Heart right ventricle (tissue), 16 donors: ENCODE results near the gene MDM2. TPM values are rescaled to one million over a fixed set of nuclear protein-coding genes. Genes with fewer than 3 reads are reported as not detected.

Experiments
- ATAC-seq, 8 donors: fragments of 200-7000 bp; cut with Tn5 transposase; one replicate each; pipeline ENCODE4 v1.9.1; 2020; ENCODE audit warnings: mild to moderate bottlenecking in 8 of 8, moderate library complexity in 8 of 8, moderate number of reproducible peaks in 1 of 8
- DNase-seq, 2 donors: peaks; one replicate each; pipeline ENCODE4 v3.0.0-alpha.2; 2020
- H3K27ac ChIP-seq, 10 donors: fragments of 200-600 bp; sonication (generic) in 2 of 10; one replicate each; pipeline versions ENCODE4 v1.5.0 to v1.8.0; 2020 to 2022; ENCODE audit warnings: mild to moderate bottlenecking in 3 of 10
- H3K27me3 ChIP-seq, 7 donors: fragments of 200-600 bp; one replicate each; pipeline ENCODE4 v1.8.0; 2021 to 2022; ENCODE audit warnings: mild to moderate bottlenecking in 2 of 7
- H3K36me3 ChIP-seq, 9 donors: fragments of 200-600 bp; sonication (generic) in 1 of 9; one replicate each; pipeline versions ENCODE4 v1.5.0 to v1.8.0; 2020 to 2022; ENCODE audit warnings: mild to moderate bottlenecking in 2 of 9
- H3K4me1 ChIP-seq, 9 donors: fragments of 200-600 bp; sonication (generic) in 1 of 9; one replicate each; pipeline versions ENCODE4 v1.5.0 to v1.8.0; 2020 to 2022; ENCODE audit warnings: mild to moderate bottlenecking in 4 of 9
- H3K4me3 ChIP-seq, 10 donors: fragments of 200-600 bp; sonication (generic) in 2 of 10; one replicate each; pipeline versions ENCODE4 v1.5.0 to v1.8.0; 2020 to 2022; ENCODE audit warnings: mild to moderate bottlenecking in 7 of 10, moderate library complexity in 2 of 10
- H3K9me3 ChIP-seq, 11 donors: fragments of 200-600 bp in 10 of 11; sonication (generic) in 2 of 11; one replicate each; pipeline versions ENCODE4 v1.5.0 to v1.8.0; 2013 to 2022; ENCODE audit warnings: mild to moderate bottlenecking in 2 of 11, control low read depth in 1 of 11, moderate library complexity in 1 of 11
- WGBS, 2 donors: extraction: QIAGEN DNeasy Blood & Tissue Kit; methylation state at CpG; one replicate each; pipeline ENCODE4 v1.1.7; 2013; ENCODE audit warnings: inconsistent platforms in 1 of 2; 5-methylcytosine and 5-hydroxymethylcytosine counted together
- intact Hi-C, 10 donors: fragments of 100-400 bp; cut with DNase I; formaldehyde crosslinking; loops; one replicate each; pipeline versions ENCODE4 v1.11.1 to v1.14.2; 2022
- polyA plus RNA-seq, 2 donors: library from polyadenylated mRNA; stranded (reverse); fragments of 200-250 nt; gene quantifications; one replicate each; pipeline ENCODE4 v1.2.3, GENCODE V29; 2013
- total RNA-seq, 10 donors: library from RNA; stranded (reverse); fragmentation: NEBNext Ultra II Directional in 3 of 10; extraction: Animal tissue kit (Norgen Biotek cat#: 25700) in 3 of 10; gene quantifications; one replicate each; pipeline versions ENCODE4 v1.2.1 to v1.2.4, GENCODE V29; 2021 to 2023
- TF ChIP-seq, protein P1 (sequence below), 9 donors: fragments of 200-600 bp; sonication (generic) in 2 of 9; IDR thresholded peaks; one replicate each; pipeline versions ENCODE4 v1.5.0 to v1.8.0; 2021 to 2022; ENCODE audit warnings: antibody characterized with exemption in 9 of 9, mild to moderate bottlenecking in 5 of 9, moderate library complexity in 1 of 9
- donor health status: Arrhythmogenic right ventricular cardiomyopathy.
- donor health status: ischemic (EF 13 %, LVEDD 7.1; RV severe dilation, severe dysfunction).
- donor health status: healthy with polysubstance abuse.
- donor health status: DM: no; HTN: yes; CAD: no.
- donor health status: DM: no; HTN: no; CAD: no.
- donor health status: ischemic (EF 25% LVEDD 6.9; RV normal size, moderate dysfunction).
- donor health status: ischemic (EF 25% LVEDD 5.7; RV mildly dilated, moderate dysfunction).
- donor health status: healthy.
- donor health status: DM: yes; HTN: yes; CAD: no.
- donor health status: Ischemic cardiomyopathy.
- donor health status: ischemic (EF 35%, LVEDD 5.7; RV mildly dilated, moderate dysfunction).
- donor health status: nonischemic (EF 11% LVEDD 7.7; RV severe dilation, severe dysfunction).
- donor health status: DM: yes; HTN: yes; CAD: no.
- donor health status: PGD.
- donor health status: ischemic (EF 29% LVEDD 5.4; RV normal size, mild dysfunction).
- donor health status: nonischemic (EF 23%, LVEDD 6.1; RV moderate dilation, normal function).

MDM2 gene
- total and polyA plus RNA-seq, 12 donors, result 15.9 to 95.5 (median 47.1) TPM

- Histone ChIP-seq H3K36me3 (peaks cover 0 to 96% (median 49%) of the 10 kb centered on the region in 9 donors), H3K4me1 (peaks cover 0 to 4% (median 2%) of the 10 kb centered on the region in 9 donors), H3K27me3 (no peaks in the 10 kb centered on the region), H3K27ac (no peak overlapping the region), H3K4me3 (no peak overlapping the region), H3K9me3 (no peaks in the 10 kb centered on the region)
- no peak for DNase-seq
- TF ChIP-seq, protein P1, sequence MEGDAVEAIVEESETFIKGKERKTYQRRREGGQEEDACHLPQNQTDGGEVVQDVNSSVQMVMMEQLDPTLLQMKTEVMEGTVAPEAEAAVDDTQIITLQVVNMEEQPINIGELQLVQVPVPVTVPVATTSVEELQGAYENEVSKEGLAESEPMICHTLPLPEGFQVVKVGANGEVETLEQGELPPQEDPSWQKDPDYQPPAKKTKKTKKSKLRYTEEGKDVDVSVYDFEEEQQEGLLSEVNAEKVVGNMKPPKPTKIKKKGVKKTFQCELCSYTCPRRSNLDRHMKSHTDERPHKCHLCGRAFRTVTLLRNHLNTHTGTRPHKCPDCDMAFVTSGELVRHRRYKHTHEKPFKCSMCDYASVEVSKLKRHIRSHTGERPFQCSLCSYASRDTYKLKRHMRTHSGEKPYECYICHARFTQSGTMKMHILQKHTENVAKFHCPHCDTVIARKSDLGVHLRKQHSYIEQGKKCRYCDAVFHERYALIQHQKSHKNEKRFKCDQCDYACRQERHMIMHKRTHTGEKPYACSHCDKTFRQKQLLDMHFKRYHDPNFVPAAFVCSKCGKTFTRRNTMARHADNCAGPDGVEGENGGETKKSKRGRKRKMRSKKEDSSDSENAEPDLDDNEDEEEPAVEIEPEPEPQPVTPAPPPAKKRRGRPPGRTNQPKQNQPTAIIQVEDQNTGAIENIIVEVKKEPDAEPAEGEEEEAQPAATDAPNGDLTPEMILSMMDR (IDR thresholded peaks at IDR 0.05), result no peak
- intact Hi-C loops, result no loop called here
- 88 to 89% methylated on average over 7 of the region's 7 CpGs for WGBS, 2 donors
- no peak for ATAC-seq
Observed at GRCh38 chr12:68828672-68829068, 20.7 kb downstream of the MDM2 start.

DNA sequence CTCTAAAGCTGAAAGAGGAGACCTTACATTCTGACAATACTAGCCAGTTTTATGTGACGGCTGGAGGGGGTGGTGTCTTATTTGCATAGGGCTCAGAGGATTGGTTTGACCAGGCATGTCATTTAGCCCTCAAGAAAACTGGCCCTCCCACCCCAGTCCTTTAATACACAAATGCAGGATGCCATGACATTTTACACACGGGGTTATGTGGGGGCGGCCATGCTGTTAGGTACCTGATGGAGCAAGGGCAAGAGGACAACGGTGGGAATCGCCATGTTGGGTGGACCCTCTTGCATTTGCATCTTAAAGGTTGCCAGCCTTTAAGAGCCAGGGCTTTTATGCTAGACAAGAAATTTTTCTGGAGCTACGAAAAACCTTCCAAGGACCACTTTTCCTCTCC is 23.3 kb downstream of the MDM2 start:
- WGBS, 2 donors, result 86 to 90% methylated on average over 6 of the region's 6 CpGs

GRCh38 chr12:68831751-68832503 is 23.9 kb downstream of the MDM2 start:
- ATAC-seq, result no peak
- peaks cover 0 to 96% (median 45%) of the 10 kb centered on the region in 9 donors for H3K36me3 ChIP-seq
- intact Hi-C loops, result loop anchor here in 1 of 10 donors (10.0 kb wide), 1 partner anchor 423 kb away; no protein-coding TSS in a partner anchor
- peaks cover 0 to 11% (median 0%) of the 10 kb centered on the region in 9 donors for H3K4me1 ChIP-seq
- no peaks in the 10 kb centered on the region for H3K27me3 ChIP-seq
- H3K4me3 ChIP-seq, result no peak overlapping the region
- DNase-seq, result no peak
- TF ChIP-seq, protein P1 (IDR thresholded peaks at IDR 0.05), result no peak
- no peak overlapping the region for H3K27ac ChIP-seq
- 93 to 94% methylated on average over 14 of the region's 14 CpGs for WGBS, 2 donors
- no peaks in the 10 kb centered on the region for H3K9me3 ChIP-seq

More for the DNA sequence above, 23.3 kb downstream of the MDM2 start:
- no peak overlapping the region for H3K4me3 ChIP-seq
- H3K4me1 ChIP-seq, result peaks cover 0 to 11% (median 0%) of the 10 kb centered on the region in 9 donors
- ATAC-seq (no peak), DNase-seq (no peak)
- no peaks in the 10 kb centered on the region for H3K27me3 ChIP-seq
- intact Hi-C loops, result loop anchor here in 1 of 10 donors (10.0 kb wide), 1 partner anchor 424 kb away; no protein-coding TSS in a partner anchor
- H3K9me3 ChIP-seq, result no peaks in the 10 kb centered on the region
- H3K27ac ChIP-seq, result no peak overlapping the region
- H3K36me3 ChIP-seq, result peaks cover 0 to 96% (median 41%) of the 10 kb centered on the region in 9 donors
- TF ChIP-seq, protein P1 (IDR thresholded peaks at IDR 0.05), result no peak

DNA sequence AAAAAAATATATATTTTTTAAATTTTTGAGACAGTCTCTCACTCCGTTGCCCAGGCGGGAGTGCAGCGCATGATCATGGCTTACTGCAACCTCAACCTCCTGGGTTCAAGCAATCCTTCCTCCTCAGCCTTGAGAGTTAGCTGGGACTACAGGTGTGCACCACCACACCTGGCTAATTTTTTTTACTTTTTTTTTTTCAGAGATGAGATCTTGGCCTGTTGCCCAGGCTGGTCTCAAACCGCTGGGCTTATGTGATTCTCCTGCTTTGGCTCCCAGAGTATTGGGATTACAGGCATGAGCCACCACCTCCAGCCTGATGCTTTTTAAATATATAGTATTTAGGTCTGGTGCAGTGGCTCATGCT is 24.5 kb downstream of the MDM2 start:
- ATAC-seq (no peak), DNase-seq (no peak)
- 92 to 98% methylated on average over 4 of the region's 4 CpGs for WGBS, 2 donors
- intact Hi-C loops, result loop anchor here in 1 of 10 donors (10.0 kb wide), 1 partner anchor 422 kb away; no protein-coding TSS in a partner anchor
- Histone ChIP-seq H3K4me3 (no peak overlapping the region), H3K4me1 (peaks cover 0 to 11% (median 0%) of the 10 kb centered on the region in 9 donors), H3K9me3 (no peaks in the 10 kb centered on the region), H3K27me3 (no peaks in the 10 kb centered on the region), H3K27ac (no peak overlapping the region), H3K36me3 (peaks cover 0 to 96% (median 51%) of the 10 kb centered on the region in 9 donors)
- TF ChIP-seq, protein P1 (IDR thresholded peaks at IDR 0.05), result no peak
